Fibroblast of skin of left biceps (primary cell): ENCODE measurements around the gene PCYOX1L.
A peak's percentile ranks its signal among the peaks of the same experiment; 100 is the strongest.

Source experiments
- DNase-seq, 2 experiments: peaks; one replicate each; pipeline ENCODE4 v3.0.0-alpha.2; 2013; ENCODE audit warnings: low read depth in 2 of 2

Gene PCYOX1L

GRCh38 chr5:149357370-149358293 lies at the start of gene PCYOX1L:
Gene PCYOX1L, plus strand, starts transcription at chr5:149358046. Its CDS starts 23 bp downstream, at chr5:149358069.
- peak; percentile 75 to 80 for DNase-seq

GRCh38 chr5:149309354-149309753 lies 48.5 kb upstream of the PCYOX1L start:
- no peak for DNase-seq

GRCh38 chr5:149310488-149310887 lies 47.4 kb upstream of the PCYOX1L start:
- no peak for DNase-seq

- DNase-seq, result peak; percentile 28 to 50
Observed at GRCh38 chr5:149310947-149311658, 46.7 kb upstream of the PCYOX1L start.

- DNase-seq, result no peak
Observed at GRCh38 chr5:149313151-149313841, 44.5 kb upstream of the PCYOX1L start.

- no peak for DNase-seq
Observed at GRCh38 chr5:149314571-149315111, 43.2 kb upstream of the PCYOX1L start.

- no peak for DNase-seq
Observed at GRCh38 chr5:149315753-149316152, 42.1 kb upstream of the PCYOX1L start.

GRCh38 chr5:149317281-149318048 lies 40.4 kb upstream of the PCYOX1L start:
- DNase-seq, result peak in 1 of 2 experiments; percentile 12

GRCh38 chr5:149319174-149319573 lies 38.7 kb upstream of the PCYOX1L start:
- DNase-seq, result no peak

- peak; percentile 86 to 88 for DNase-seq
Observed at GRCh38 chr5:149320791-149321330, 37.0 kb upstream of the PCYOX1L start.

- DNase-seq, result no peak
Observed at GRCh38 chr5:149322518-149322917, 35.3 kb upstream of the PCYOX1L start.

GRCh38 chr5:149323210-149323609 lies 34.6 kb upstream of the PCYOX1L start:
- DNase-seq, result no peak

- DNase-seq, result no peak
Observed at GRCh38 chr5:149323621-149324205, 34.1 kb upstream of the PCYOX1L start.

- DNase-seq, result no peak
Observed at GRCh38 chr5:149324641-149325040, 33.2 kb upstream of the PCYOX1L start.

- DNase-seq, result no peak
Observed at GRCh38 chr5:149325166-149325735, 32.6 kb upstream of the PCYOX1L start.

GRCh38 chr5:149325894-149326293 lies 32.0 kb upstream of the PCYOX1L start:
- DNase-seq, result no peak

- DNase-seq, result no peak
Observed at GRCh38 chr5:149326611-149327010, 31.2 kb upstream of the PCYOX1L start.

- DNase-seq, result no peak
Observed at GRCh38 chr5:149328177-149328576, 29.7 kb upstream of the PCYOX1L start.

GRCh38 chr5:149333711-149334443 lies 24.0 kb upstream of the PCYOX1L start:
- DNase-seq, result no peak
